Liver (tissue), 9 donors: ENCODE results near the gene TRIM36. TPM values are rescaled to one million over a fixed set of nuclear protein-coding genes. Genes with fewer than 3 reads are reported as not detected.

Source experiments
- DNase-seq: peaks from one replicate; pipeline ENCODE4 v3.0.0-alpha.2; 2017; ENCODE audit warnings: low spot score
- H3K27ac ChIP-seq, 2 donors: one replicate each; pipeline ENCODE4 v1.7.0; 2013; ENCODE audit warnings: inconsistent platforms in 2 of 2, low read length in 2 of 2, control low read depth in 1 of 2, low read depth in 1 of 2, mild to moderate bottlenecking in 1 of 2
- H3K27me3 ChIP-seq, 4 donors: one replicate each; pipeline versions ENCODE4 v1.6.1 to v1.7.0; 2013; ENCODE audit warnings: low read length in 3 of 4, inconsistent platforms in 1 of 4, mild to moderate bottlenecking in 1 of 4, moderate library complexity in 1 of 4; ENCODE audit not compliant: control insufficient read depth in 4 of 4, insufficient read depth in 4 of 4
- H3K36me3 ChIP-seq, 4 donors: one replicate each; pipeline versions ENCODE4 v1.6.1 to v1.7.0; 2013; ENCODE audit warnings: low read length in 3 of 4, mild to moderate bottlenecking in 3 of 4, low read depth in 1 of 4, moderate library complexity in 1 of 4; ENCODE audit not compliant: control insufficient read depth in 4 of 4, insufficient read depth in 3 of 4
- H3K4me1 ChIP-seq, 4 donors: one replicate each; pipeline versions ENCODE4 v1.6.1 to v1.7.0; 2013; ENCODE audit warnings: low read length in 3 of 4, mild to moderate bottlenecking in 3 of 4, moderate library complexity in 1 of 4; ENCODE audit not compliant: control insufficient read depth in 4 of 4, insufficient read depth in 4 of 4
- H3K4me3 ChIP-seq, 3 donors: one replicate each; pipeline versions ENCODE4 v1.6.1 to v1.7.0; 2013; ENCODE audit warnings: low read length in 3 of 3, control low read depth in 1 of 3, low read depth in 1 of 3, mild to moderate bottlenecking in 1 of 3
- H3K9ac ChIP-seq, 2 donors: one replicate each; pipeline ENCODE4 v1.7.0; 2013; ENCODE audit warnings: low read length in 2 of 2, mild to moderate bottlenecking in 2 of 2, moderate library complexity in 2 of 2, control low read depth in 1 of 2, low read depth in 1 of 2
- H3K9me3 ChIP-seq, 4 donors: one replicate each; pipeline versions ENCODE4 v1.6.1 to v1.7.0; 2013; ENCODE audit warnings: low read length in 3 of 4; ENCODE audit not compliant: control insufficient read depth in 4 of 4
- EGR1 ChIP-seq, 2 donors: IDR thresholded peaks; 2 replicates each; pipeline ENCODE4 v1.6.1; 2016 to 2018; ENCODE audit warnings: antibody characterized with exemption in 2 of 2, low read depth in 2 of 2
- FOXA1 ChIP-seq: IDR thresholded peaks from 2 replicates; pipeline ENCODE4 v1.6.1; 2016; ENCODE audit warnings: antibody characterized with exemption
- FOXA2 ChIP-seq: IDR thresholded peaks from 2 replicates; pipeline ENCODE4 v1.6.1; 2016; ENCODE audit warnings: antibody characterized with exemption
- GABPA ChIP-seq, 2 donors: IDR thresholded peaks in 1 of 2; conservative IDR thresholded peaks in 1 of 2; 2 replicates each; pipeline ENCODE4 v1.6.1; 2016; ENCODE audit warnings: antibody characterized with exemption in 2 of 2, mild to moderate bottlenecking in 1 of 2, moderate library complexity in 1 of 2
- HNF4A ChIP-seq, 2 donors: conservative IDR thresholded peaks; 2 replicates each; pipeline ENCODE4 v1.6.1; 2016; ENCODE audit warnings: antibody characterized with exemption in 2 of 2, mild to moderate bottlenecking in 2 of 2
- HNF4G ChIP-seq: IDR thresholded peaks from 2 replicates; pipeline ENCODE4 v1.6.1; 2016; ENCODE audit warnings: antibody characterized with exemption
- JUND ChIP-seq, 2 donors: IDR thresholded peaks; 2 replicates each; pipeline ENCODE4 v1.6.1; 2016; ENCODE audit warnings: antibody characterized with exemption in 2 of 2
- MAX ChIP-seq: IDR thresholded peaks from 2 replicates; pipeline ENCODE4 v1.6.1; 2016; ENCODE audit warnings: antibody characterized with exemption
- NR2F2 ChIP-seq: IDR thresholded peaks from 2 replicates; pipeline ENCODE4 v1.6.1; 2016; ENCODE audit warnings: antibody characterized with exemption
- RAD21 ChIP-seq, 2 donors: IDR thresholded peaks; 2 replicates each; pipeline ENCODE4 v1.6.1; 2016; ENCODE audit warnings: antibody characterized with exemption in 2 of 2, mild to moderate bottlenecking in 2 of 2
- RXRA ChIP-seq, 2 donors: IDR thresholded peaks; 2 replicates each; pipeline ENCODE4 v1.6.1; 2017 to 2018; ENCODE audit warnings: antibody characterized with exemption in 2 of 2, mild to moderate bottlenecking in 1 of 2
- SP1 ChIP-seq: IDR thresholded peaks from 2 replicates; pipeline ENCODE4 v1.6.1; 2018; ENCODE audit warnings: antibody characterized with exemption, mild to moderate bottlenecking
- TAF1 ChIP-seq: conservative IDR thresholded peaks from 2 replicates; pipeline ENCODE4 v1.6.1; 2016; ENCODE audit warnings: antibody characterized with exemption, mild to moderate bottlenecking
- YY1 ChIP-seq: IDR thresholded peaks from 2 replicates; pipeline ENCODE4 v1.6.1; 2016; ENCODE audit warnings: antibody characterized with exemption, mild to moderate bottlenecking
- ZBTB33 ChIP-seq: IDR thresholded peaks from 2 replicates; pipeline ENCODE4 v1.6.1; 2016; ENCODE audit warnings: antibody characterized with exemption
- WGBS: extraction: QIAGEN DNeasy Blood & Tissue Kit; methylation state at CpG from one replicate; pipeline ENCODE4 v1.1.7; 2013; 5-methylcytosine and 5-hydroxymethylcytosine counted together
- polyA plus RNA-seq, 2 donors: library from polyadenylated mRNA; stranded (reverse) in 1 of 2; unstranded in 1 of 2; fragments of 200-250 nt in 1 of 2; fragments of >200 nt in 1 of 2; fragmentation: Nextera tagmentation in 1 of 2; extraction: Ambion mirVana in 1 of 2; gene quantifications; one replicate each; pipeline versions ENCODE4 v1.2.1 to v1.2.3, GENCODE V29; 2013 to 2015
- total RNA-seq, 2 donors: library from RNA; depleted of rRNA; stranded (reverse); fragments of >200 nt; gene quantifications; one replicate each; pipeline ENCODE4 v1.2.3, GENCODE V29; 2014
- TF ChIP-seq, protein P1 (sequence below): IDR thresholded peaks from 2 replicates; pipeline ENCODE4 v1.6.1; 2016; ENCODE audit warnings: antibody characterized with exemption
- TF ChIP-seq, protein P2 (sequence below): fragments of 150-350 bp; IDR thresholded peaks from 2 replicates; pipeline ENCODE4 v1.5.1; 2017; ENCODE audit warnings: improper control_type of control experiment, low read depth, low read length; ENCODE audit not compliant: missing input control
- TF ChIP-seq, protein P3 (sequence below): IDR thresholded peaks from 2 replicates; pipeline ENCODE4 v1.6.1; 2016; ENCODE audit warnings: antibody characterized with exemption, mild to moderate bottlenecking
- donor health status: healthy.
- donor health status: healthy.
- donor health status: healthy.
- donor health status: healthy.
- donor health status: healthy.

TRIM36 gene
- total and polyA plus RNA-seq, 4 donors = 0.16 to 0.47 (median 0.22) TPM

- TF ChIP-seq MAX = no peak
- no peak for TF ChIP-seq YY1
Measured at GRCh38 chr5:115186794-115187193, 17.1 kb upstream of the TRIM36 start (continued).

GRCh38 chr5:115184770-115185169 lies 15.1 kb upstream of the TRIM36 start:
- Histone ChIP-seq H3K36me3 (no peaks in the 10 kb centered on the region), H3K9ac (no peak overlapping the region), H3K27ac (no peak overlapping the region), H3K4me3 (no peak overlapping the region), H3K27me3 (peaks cover 0 to 18% (median 7%) of the 10 kb centered on the region in 4 donors), H3K4me1 (peaks cover 4 to 8% (median 7%) of the 10 kb centered on the region in 4 donors), H3K9me3 (no peaks in the 10 kb centered on the region)
- no peak for DNase-seq
- TF ChIP-seq JUND (IDR thresholded peaks at IDR 0.05) (no peak), HNF4A (conservative IDR thresholded peaks at IDR 0.05) (no peak), FOXA1 (no peak), TAF1 (no peak), HNF4G (no peak), ZBTB33 (no peak), GABPA (IDR thresholded peaks at IDR 0.05 in 1 of 2, conservative IDR thresholded peaks at IDR 0.05 in 1 of 2) (no peak), YY1 (no peak), EGR1 (IDR thresholded peaks at IDR 0.05; ENCODE audit: low read depth in 2 of 2) (no peak), FOXA2 (no peak), NR2F2 (no peak), SP1 (no peak), MAX (no peak), RXRA (IDR thresholded peaks at IDR 0.05) (no peak), RAD21 (IDR thresholded peaks at IDR 0.05) (no peak)
- TF ChIP-seq, protein P1, sequence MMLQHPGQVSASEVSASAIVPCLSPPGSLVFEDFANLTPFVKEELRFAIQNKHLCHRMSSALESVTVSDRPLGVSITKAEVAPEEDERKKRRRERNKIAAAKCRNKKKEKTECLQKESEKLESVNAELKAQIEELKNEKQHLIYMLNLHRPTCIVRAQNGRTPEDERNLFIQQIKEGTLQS = no peak
- TF ChIP-seq, protein P2, sequence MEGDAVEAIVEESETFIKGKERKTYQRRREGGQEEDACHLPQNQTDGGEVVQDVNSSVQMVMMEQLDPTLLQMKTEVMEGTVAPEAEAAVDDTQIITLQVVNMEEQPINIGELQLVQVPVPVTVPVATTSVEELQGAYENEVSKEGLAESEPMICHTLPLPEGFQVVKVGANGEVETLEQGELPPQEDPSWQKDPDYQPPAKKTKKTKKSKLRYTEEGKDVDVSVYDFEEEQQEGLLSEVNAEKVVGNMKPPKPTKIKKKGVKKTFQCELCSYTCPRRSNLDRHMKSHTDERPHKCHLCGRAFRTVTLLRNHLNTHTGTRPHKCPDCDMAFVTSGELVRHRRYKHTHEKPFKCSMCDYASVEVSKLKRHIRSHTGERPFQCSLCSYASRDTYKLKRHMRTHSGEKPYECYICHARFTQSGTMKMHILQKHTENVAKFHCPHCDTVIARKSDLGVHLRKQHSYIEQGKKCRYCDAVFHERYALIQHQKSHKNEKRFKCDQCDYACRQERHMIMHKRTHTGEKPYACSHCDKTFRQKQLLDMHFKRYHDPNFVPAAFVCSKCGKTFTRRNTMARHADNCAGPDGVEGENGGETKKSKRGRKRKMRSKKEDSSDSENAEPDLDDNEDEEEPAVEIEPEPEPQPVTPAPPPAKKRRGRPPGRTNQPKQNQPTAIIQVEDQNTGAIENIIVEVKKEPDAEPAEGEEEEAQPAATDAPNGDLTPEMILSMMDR = no peak
- TF ChIP-seq, protein P3, sequence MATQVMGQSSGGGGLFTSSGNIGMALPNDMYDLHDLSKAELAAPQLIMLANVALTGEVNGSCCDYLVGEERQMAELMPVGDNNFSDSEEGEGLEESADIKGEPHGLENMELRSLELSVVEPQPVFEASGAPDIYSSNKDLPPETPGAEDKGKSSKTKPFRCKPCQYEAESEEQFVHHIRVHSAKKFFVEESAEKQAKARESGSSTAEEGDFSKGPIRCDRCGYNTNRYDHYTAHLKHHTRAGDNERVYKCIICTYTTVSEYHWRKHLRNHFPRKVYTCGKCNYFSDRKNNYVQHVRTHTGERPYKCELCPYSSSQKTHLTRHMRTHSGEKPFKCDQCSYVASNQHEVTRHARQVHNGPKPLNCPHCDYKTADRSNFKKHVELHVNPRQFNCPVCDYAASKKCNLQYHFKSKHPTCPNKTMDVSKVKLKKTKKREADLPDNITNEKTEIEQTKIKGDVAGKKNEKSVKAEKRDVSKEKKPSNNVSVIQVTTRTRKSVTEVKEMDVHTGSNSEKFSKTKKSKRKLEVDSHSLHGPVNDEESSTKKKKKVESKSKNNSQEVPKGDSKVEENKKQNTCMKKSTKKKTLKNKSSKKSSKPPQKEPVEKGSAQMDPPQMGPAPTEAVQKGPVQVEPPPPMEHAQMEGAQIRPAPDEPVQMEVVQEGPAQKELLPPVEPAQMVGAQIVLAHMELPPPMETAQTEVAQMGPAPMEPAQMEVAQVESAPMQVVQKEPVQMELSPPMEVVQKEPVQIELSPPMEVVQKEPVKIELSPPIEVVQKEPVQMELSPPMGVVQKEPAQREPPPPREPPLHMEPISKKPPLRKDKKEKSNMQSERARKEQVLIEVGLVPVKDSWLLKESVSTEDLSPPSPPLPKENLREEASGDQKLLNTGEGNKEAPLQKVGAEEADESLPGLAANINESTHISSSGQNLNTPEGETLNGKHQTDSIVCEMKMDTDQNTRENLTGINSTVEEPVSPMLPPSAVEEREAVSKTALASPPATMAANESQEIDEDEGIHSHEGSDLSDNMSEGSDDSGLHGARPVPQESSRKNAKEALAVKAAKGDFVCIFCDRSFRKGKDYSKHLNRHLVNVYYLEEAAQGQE = no peak
- 75% methylated on average over 2 of the region's 2 CpGs for WGBS
